SK-N-SH (cell line): ENCODE measurements around the gene TMEM143.

Source experiments
- CHD2 ChIP-seq: fragments of 150-350 bp; IDR thresholded peaks from 2 replicates; pipeline ENCODE4 v1.6.1; 2018; ENCODE audit warnings: low read length; ENCODE audit not compliant: partially characterized antibody
- EP300 ChIP-seq, 2 experiments: IDR thresholded peaks; 2 replicates each; pipeline versions ENCODE4 v1.4.0 to v1.6.1; 2012; ENCODE audit warnings: borderline replicate concordance in 1 of 2, low read depth in 1 of 2, low read length in 1 of 2
- EZH2phosphoT487 ChIP-seq: fragments of 200-600 bp; sonication (generic); IDR thresholded peaks from 2 replicates; pipeline ENCODE4 v1.6.1; 2017; ENCODE audit warnings: low read depth, mixed run types, mild to moderate bottlenecking, antibody characterized with exemption, moderate library complexity, borderline replicate concordance
- FOXM1 ChIP-seq: IDR thresholded peaks from 2 replicates; pipeline ENCODE4 v1.4.0; 2012; ENCODE audit warnings: low read depth, mild to moderate bottlenecking
- JUND ChIP-seq: IDR thresholded peaks from 2 replicates; pipeline ENCODE4 v1.4.0; 2012
- POLR2AphosphoS5 ChIP-seq: IDR thresholded peaks from 2 replicates; pipeline ENCODE4 v1.6.1; 2012; ENCODE audit warnings: low read depth, low read length
- RFX5 ChIP-seq: IDR thresholded peaks from 2 replicates; pipeline ENCODE4 v1.6.1; 2012; ENCODE audit warnings: mild to moderate bottlenecking, improper control_type of control experiment, low read length
- TEAD4 ChIP-seq: IDR thresholded peaks from 2 replicates; pipeline ENCODE4 v1.4.0; 2012; ENCODE audit warnings: mild to moderate bottlenecking, borderline replicate concordance; ENCODE audit not compliant: insufficient read depth
- USF2 ChIP-seq: fragments of 150-350 bp; IDR thresholded peaks from 2 replicates; pipeline ENCODE4 v1.6.1; 2017; ENCODE audit warnings: antibody characterized with exemption, low read length, low read depth, borderline replicate concordance
- YY1 ChIP-seq: IDR thresholded peaks from 2 replicates; pipeline ENCODE4 v1.4.0; 2012; ENCODE audit warnings: low read depth, mild to moderate bottlenecking
- TF ChIP-seq, protein P1 (sequence below): fragments of 200-600 bp; sonication (generic); IDR thresholded peaks from 2 replicates; pipeline ENCODE4 v1.6.1; 2017; ENCODE audit warnings: antibody characterized with exemption, mild to moderate bottlenecking, moderate library complexity
- TF ChIP-seq, protein P2 (sequence below): IDR thresholded peaks from 2 replicates; pipeline ENCODE4 v1.4.0; 2012; ENCODE audit warnings: low read depth, borderline replicate concordance
- TF ChIP-seq, protein P3 (sequence below): IDR thresholded peaks from 2 replicates; pipeline ENCODE4 v1.4.0; 2012; ENCODE audit warnings: low read depth

DNA sequence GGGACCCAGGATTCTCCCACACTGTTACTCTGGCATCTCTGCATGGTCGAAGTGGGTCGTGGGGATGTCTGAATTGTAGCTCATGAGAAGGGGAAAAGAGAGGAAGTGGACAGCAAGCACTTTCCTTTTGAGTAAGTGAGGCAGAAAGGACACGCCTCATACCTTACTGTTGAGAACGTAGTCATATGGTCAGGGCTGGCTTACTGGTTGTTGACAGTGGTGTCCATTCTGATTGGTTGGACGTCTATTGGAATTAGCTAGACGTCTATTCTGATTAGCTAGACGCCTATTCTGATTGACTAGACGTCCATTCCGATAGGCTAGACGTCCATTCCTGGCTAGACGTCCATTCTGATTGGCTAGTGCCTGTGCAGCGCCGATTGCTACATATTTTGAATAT, 42.1 kb upstream of the TMEM143 start:
- TF ChIP-seq, protein P1, sequence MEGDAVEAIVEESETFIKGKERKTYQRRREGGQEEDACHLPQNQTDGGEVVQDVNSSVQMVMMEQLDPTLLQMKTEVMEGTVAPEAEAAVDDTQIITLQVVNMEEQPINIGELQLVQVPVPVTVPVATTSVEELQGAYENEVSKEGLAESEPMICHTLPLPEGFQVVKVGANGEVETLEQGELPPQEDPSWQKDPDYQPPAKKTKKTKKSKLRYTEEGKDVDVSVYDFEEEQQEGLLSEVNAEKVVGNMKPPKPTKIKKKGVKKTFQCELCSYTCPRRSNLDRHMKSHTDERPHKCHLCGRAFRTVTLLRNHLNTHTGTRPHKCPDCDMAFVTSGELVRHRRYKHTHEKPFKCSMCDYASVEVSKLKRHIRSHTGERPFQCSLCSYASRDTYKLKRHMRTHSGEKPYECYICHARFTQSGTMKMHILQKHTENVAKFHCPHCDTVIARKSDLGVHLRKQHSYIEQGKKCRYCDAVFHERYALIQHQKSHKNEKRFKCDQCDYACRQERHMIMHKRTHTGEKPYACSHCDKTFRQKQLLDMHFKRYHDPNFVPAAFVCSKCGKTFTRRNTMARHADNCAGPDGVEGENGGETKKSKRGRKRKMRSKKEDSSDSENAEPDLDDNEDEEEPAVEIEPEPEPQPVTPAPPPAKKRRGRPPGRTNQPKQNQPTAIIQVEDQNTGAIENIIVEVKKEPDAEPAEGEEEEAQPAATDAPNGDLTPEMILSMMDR, result no peak
- TF ChIP-seq, protein P2, sequence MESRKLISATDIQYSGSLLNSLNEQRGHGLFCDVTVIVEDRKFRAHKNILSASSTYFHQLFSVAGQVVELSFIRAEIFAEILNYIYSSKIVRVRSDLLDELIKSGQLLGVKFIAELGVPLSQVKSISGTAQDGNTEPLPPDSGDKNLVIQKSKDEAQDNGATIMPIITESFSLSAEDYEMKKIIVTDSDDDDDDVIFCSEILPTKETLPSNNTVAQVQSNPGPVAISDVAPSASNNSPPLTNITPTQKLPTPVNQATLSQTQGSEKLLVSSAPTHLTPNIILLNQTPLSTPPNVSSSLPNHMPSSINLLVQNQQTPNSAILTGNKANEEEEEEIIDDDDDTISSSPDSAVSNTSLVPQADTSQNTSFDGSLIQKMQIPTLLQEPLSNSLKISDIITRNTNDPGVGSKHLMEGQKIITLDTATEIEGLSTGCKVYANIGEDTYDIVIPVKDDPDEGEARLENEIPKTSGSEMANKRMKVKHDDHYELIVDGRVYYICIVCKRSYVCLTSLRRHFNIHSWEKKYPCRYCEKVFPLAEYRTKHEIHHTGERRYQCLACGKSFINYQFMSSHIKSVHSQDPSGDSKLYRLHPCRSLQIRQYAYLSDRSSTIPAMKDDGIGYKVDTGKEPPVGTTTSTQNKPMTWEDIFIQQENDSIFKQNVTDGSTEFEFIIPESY, result no peak
- TF ChIP-seq CHD2 (no peak), EP300 (IDR thresholded peaks at IDR 0.05; ENCODE audit: borderline replicate concordance in 1 of 2, low read depth in 1 of 2, low read length in 1 of 2) (no peak), TEAD4 (no peak), JUND (no peak), FOXM1 (no peak), RFX5 (no peak), POLR2AphosphoS5 (no peak), USF2 (no peak), EZH2phosphoT487 (no peak), YY1 (no peak)
- TF ChIP-seq, protein P3, sequence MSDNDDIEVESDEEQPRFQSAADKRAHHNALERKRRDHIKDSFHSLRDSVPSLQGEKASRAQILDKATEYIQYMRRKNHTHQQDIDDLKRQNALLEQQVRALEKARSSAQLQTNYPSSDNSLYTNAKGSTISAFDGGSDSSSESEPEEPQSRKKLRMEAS, result no peak
